CD4-positive, alpha-beta T cell treated with Interleukin-17A for 1 hour (primary cell): ENCODE measurements around the gene CDK8.
"Not testable (repeated sequence)": the region's sequence is repeated elsewhere in the genome, so short reads cannot be mapped to it uniquely, and the experiment has no call there.

ENCODE experiments used
- DNase-seq: peaks from one replicate; pipeline ENCODE4 v3.0.0-alpha.2; 2020

Gene CDK8

DNA sequence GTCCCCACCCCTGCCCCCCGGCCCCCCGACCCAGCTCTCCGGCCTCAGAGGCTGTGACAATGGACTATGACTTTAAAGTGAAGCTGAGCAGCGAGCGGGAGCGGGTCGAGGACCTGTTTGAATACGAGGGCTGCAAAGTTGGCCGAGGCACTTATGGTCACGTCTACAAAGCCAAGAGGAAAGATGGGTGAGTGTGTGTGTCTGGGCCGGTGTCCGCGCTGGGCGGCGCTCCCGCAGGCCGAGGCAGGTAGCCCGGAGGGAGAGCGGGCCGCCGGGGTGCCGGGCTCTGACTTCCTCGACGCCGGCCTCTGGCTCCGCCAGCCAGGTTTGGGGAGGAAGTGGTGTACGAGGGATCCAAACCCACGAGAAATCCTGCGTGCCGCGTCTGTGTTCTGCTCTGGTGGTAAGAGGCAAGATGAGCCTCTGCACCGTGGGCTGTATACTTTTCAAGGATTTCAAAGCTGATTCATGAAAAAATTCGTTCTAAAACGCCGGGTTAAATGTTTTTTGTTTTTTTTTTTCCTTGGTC is 718 bp downstream of the CDK8 start:
- DNase-seq, result peak; percentile 66

DNA sequence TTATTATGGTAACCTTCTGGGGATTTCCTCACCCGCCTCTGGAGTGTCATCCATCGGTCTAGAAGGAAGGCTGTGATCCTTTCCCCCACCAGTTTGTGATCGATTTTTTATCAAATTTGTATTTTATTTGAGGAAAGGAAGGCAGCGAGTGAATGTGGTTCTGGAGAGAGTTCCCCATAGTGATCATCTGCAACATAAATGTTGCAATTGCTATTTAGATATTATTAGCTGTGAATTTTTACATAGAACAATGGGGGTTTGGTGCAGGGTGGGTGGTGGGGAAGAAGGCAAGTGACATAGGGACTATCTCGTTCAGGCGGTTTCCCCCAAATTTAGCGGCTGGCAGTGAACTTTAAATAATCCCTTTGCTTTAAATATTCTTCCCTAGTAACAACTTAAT is 1.2 kb downstream of the CDK8 start:
- no peak for DNase-seq

DNA sequence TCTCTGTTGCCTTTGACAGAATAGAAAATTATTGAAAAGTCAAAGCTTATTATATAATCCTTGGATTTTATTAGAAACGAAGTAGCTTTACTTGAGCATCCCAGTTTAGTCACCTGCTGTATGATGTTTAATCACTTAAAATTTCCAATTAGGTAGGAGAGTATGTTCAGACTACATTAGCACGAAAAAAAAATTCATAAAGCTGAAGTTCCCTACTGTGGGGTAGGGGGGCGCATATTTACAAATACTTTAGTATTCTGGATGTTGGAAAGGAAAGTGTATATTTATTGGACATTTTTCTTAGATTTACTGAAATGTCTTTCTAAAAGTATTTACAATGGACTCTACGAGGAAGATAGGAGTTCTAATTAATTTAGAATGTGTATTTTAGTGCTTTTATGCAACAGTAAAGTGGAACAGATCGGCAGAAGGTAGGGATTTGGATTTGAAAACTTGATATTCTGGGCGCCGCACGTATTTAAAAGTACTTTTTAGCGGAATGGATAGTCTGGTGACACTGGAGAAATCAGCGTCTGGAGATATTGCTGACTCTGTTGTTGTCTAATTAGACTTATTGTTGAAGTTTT is 1.9 kb downstream of the CDK8 start:
- DNase-seq, result no peak

DNA sequence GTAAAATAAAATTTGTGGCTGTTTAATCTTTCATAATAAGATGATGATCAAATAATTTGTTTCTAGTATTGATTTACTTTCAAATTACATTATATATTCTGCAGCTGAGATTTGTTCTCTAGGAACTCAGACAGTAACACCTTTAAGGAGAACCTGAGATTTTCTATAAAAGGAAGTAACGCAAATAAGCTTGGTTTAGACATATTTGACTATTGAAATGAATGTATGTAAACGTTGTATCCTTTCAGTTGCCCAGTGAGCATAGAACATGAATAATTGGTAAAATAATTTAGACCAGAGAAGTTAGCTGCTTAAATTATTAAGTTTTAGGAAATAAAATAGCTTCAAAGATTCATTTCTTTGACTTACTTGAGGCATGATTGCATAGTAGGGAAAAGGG is 3.1 kb downstream of the CDK8 start:
- DNase-seq, result no peak

DNA sequence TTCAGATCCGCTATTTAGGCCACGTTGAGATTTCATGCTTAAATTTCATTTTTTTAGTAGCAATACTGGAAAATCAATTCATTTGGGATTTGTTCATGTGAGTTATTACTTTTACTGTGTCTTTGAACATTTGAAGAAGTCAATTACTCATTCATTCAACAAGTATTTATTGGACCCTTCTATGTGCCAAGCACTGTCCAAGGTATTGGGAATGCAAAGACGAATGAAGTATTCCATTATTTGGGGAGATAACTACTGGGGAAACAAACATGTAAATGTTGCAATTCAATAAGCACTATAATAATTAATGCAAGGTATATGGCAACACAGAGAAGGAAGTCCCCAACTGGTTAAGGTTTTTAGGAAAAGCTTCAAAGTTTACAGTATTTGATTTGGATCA is 5.7 kb downstream of the CDK8 start:
- no peak for DNase-seq

DNA sequence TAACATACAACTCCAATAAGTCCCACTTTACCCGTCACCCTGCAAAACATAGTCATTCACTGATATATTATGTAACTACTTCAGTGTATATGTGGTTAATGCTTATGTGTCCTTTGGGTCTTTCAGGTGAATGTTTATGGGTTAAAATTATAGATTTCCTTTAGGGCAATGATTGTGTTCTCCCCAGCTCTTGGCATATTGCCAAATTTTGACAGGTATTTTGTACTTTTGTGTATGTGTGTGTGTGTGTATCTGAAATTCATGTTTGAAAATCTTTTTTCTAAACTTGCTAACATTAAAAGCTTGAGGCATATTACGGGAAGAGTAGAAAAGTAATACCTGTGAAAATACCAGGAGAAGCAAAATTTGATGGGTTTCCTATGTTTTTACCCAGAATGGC is 8.2 kb downstream of the CDK8 start:
- no peak for DNase-seq

DNA sequence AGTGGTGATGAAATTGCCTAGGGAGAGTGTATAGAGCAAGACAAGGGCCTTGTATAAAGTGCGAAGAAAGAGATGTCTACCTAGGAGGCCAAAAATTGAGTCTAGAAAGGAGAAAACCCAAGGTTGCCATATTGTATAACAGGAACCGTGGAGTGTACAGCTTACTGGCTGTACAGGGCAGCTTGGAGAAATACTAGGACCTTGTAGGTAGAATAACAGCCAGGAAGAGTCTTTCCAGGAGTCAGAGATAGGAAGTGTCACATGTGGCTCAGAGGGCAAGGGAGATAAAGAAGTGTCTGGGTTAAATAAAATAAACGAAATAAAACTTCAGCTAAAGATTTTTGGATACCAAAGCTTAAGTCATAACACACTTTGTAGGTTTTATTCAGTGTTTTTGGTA is 12.4 kb downstream of the CDK8 start:
- DNase-seq, result no peak

DNA sequence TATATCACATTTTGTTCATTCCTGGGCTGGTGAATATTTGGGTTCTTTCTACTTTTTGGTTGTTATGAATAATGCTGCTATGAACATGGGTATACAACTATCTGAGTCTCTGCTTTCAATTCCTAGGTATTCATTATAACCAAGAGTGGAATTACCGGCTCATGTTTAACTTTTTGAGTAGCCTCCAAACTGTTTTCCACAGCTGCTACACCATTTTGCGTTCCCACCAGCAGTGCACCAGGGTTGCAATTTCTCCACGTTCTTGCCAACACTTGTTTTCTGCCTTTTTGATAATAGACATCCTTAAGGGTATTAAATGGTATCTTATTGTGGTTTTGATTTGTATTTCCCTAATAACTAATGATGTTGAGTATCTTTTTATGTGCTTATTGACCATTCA is 16.8 kb downstream of the CDK8 start:
- DNase-seq, result no peak

DNA sequence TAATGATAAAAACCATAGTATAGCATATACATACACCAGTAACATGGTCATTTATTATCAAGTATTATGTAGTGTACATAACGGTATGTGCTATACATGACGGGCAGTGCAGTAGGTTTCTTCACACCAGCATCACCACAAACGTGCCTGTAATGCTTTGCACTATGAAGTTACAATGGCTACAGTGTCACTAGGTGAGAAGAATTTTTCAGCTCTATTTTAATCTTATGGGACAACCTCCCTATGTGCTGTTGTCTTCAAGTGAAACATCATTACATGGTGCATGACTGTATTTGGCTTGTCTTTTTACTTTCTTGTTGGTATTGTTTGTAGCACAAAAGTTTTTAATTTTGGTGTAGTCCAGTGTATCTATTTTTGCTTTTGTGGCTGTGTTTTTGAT is 18.7 kb downstream of the CDK8 start:
- DNase-seq, result no peak

DNA sequence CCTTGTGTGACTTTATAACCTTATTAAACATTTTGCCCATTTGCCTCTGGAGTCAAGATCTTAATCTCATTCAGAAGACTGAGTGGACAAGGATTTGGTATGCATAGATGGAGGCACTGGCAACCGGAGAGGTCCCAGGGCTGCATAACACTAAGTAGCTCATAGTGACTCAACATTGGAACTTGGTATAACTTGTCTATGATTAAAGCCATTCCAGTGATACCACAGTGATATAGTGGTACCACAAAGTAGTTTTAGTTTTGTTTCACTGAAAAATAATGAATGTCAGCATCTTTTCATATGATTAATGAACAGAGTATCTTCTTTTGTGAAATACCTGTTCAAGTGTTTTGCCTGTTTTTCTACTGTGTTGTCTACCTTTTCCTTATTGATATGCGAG is 26.4 kb downstream of the CDK8 start:
- no peak for DNase-seq

DNA sequence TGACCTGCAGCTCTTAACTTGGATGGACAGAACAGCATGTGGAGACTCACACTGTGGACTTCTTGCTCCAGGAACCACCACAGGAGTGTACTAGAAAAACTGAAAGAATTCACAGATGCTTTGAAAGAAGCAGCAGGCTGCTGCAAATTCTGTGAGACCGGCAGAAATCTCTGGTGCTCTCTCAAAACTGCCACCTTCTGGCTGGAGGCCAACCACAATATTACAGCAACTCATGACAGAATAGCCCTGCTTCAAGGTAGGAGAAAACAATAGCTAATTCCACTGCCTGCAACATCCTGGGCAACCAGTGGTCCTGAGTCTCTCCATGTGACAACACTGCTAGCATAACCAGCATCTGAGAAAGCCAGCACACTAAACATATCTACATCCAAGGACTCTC is 26.9 kb downstream of the CDK8 start:
- no peak for DNase-seq

DNA sequence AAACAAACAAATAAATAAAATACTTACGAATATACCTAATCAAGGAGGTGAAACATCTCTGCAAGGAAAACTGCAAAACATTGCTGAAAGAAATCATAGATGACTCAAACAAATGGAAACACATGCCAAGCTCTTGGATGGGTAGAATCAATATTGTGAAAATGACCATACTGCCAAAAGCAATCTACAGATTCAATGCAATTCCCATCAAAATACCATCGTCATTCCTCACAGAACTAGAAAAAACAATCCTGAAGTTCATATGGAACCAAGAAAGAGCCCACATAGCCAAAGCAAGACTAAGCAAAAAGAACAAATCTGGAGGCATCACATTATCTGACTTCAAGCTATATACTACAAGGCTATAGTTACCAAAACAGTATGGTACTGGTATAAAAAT is 32.0 kb downstream of the CDK8 start:
- DNase-seq, result not testable (repeated sequence)

DNA sequence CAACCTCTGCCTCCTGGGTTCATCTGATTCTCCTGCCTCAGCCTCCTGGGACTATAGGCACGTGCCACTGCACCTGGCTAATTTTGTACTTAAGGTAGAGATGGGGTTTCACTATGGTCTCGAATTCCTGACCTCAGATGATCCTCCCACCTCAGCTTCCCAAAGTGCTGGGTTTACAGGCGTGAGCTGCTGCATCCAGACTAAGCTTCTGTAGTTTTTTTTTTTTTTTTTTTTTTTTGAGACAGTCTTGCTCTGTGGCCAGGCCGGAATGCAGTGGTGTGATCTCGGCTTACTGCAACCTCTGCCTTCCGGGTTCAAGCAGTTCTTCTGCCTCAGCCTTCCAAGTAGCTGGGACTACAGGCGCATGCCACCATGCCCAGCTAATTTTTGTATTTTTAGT is 34.9 kb downstream of the CDK8 start:
- DNase-seq, result not testable (repeated sequence)

DNA sequence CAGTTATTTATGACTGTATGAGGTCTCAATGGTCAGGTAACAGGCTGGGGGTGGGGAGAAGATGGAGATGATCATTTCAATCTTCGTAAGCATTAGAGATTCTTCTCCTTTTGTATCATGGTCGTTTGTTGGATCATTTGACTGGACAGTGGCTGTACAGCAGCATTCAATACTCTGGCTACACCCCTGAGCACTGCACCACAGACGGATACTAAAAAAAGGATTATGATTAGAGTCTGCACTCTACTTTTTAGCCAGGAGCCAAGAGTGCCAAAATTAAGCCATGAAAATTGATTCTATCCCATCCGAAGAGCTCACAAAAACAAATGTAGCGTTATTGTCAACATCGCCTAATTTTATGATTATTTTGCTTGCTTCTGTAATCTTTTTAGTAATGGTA is 41.9 kb downstream of the CDK8 start:
- DNase-seq, result no peak

DNA sequence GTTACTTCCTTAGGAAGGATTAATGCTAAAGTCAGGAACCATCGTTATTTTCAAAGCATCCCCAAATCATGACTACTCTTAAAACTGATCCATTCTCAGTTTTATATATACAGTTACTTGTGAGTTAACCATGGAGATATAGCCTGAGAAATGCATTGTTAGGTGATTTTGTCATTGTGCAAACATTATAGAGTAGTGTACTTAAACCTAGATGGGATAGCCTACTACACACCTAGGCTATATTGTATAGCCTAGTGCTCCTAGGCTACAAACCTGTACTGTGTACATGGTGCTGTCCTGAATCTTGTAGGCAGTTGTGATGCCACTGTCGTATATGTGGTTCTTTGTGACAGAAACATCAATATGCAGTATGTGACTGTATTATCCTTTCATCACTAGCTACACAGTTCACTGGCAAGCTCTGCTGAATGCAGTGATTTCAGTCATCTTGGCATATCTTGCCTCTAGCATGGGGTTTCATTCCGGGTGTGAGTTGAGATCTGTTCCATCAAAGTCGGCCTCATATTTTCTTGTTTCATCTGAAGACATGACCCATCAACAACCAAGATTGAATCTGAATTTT is 45.3 kb downstream of the CDK8 start:
- no peak for DNase-seq

DNA sequence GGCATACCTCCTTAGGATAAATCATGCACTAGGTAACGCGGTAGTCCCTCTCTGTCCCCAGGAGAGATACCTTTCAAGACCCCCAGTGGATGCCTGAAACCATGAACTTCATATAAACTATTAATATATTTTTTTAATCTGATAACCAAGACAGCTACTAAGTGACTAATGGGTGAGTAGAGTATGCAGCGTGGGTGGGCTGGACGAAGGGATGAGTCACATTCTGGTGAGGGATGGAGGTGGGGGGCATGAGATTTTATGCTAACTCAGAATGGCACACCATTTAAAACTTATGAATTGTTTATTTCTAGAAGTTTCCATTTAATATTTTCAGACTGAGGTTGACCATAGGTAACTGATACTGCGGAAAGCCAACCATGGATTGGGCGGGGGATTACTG is 46.2 kb downstream of the CDK8 start:
- DNase-seq, result no peak

DNA sequence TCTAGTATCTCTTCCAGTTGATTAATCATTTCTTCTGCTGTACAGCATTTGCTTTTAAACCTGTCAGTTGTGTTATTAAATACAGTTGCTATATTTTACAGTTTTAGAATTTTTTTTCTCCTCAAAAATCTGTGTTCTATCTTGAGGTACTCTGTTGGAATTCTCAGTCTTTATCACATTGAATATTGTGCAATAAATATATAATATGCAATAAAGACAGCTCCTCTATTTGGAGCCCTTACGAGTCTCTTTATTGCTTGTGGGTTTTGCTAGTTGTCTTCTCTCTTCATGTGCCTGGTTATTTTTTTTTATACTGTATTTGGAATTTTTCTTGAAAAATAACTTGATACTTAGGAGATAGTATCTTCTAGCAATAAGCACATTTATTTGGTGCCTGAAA is 51.7 kb downstream of the CDK8 start:
- no peak for DNase-seq

DNA sequence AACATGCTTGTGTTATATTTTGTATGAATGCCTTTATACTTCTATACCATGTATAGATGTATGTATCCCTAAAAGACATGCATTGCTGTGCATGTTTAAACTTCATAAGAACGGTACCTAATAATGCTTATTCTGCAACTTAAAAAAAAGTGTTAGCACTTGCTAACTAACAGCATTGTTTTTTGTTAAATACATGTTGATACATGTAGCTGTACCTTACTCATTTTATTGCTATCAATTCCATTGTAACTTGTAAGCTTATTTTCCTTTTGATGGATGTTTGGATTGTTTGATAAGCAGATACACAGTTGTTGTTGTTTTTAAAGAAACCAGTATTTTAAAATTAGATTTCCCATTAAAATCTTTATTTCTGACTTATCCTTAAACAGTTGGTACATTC is 53.8 kb downstream of the CDK8 start:
- no peak for DNase-seq

DNA sequence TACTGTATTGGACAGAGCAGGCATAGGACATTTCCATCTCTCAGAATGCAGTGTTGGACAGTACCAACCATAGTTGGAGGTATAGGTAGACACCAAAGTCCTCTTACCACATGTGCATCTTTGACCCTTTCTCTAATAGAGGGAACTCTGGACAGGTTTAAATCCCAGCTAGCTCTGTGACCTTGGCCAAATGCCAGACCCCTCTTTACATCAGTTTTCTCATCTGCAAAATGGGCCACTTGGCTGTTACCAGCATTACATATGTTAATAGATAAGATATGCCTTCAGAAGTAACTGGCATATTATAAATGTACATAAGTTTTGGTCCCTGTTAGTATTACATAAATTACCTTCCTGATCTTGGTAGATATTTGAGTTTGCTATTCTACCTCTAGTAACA is 54.3 kb downstream of the CDK8 start:
- no peak for DNase-seq

DNA sequence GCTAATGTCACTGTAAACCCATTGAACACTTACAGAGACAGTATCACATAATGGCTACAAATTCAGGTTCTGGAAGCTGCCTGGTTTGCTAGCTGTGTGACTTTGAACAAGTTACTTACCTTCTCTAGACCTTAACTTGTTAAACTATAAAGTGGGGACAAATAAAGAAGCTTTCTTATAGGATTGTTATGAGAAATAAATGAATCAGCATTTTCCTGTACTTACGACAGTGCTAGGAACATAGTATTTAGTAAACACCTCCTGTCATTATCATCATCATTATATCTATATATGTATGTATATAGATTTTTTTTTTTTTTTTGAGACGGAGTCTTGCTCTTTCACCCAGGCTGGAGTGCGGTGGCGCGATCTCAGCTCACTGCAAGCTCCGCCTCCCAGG is 54.9 kb downstream of the CDK8 start:
- no peak for DNase-seq

DNA sequence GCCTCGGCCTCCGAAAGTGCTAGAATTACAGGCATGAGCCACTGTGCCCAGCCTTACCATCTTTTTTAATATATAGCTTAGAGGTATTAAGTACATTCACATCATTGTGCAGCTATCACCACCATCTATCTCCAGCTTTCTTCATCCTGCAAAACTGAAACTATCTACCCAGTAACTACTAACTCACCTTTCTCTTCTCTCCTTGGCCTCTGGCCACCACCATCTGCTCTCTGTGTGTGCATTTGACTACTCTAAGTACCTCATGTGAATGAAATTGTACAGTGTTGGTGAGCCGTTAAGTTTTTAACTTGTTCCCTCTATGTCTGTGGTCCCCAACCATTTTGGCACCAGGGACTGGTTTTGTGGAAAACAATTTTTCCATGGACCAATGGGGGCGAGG is 56.1 kb downstream of the CDK8 start:
- no peak for DNase-seq

DNA sequence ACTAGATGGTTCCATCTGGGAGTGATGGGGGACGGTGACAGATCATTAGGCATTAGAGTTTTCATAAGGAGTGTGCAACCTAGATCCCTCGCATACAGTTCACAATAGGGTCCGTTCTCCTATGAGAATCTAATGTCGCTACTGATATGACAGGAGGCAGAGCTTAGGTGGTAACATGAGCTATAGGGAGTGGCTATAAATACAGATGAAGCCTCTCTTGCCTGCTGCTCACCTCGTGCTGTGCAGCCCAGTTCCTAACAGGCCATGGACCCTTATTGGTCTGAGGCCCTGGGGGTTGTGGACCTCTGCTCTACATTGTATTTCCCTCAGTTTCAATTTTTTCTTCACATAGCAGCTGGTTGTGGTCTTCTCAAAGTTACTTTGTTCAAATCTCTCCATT is 56.5 kb downstream of the CDK8 start:
- DNase-seq, result no peak

DNA sequence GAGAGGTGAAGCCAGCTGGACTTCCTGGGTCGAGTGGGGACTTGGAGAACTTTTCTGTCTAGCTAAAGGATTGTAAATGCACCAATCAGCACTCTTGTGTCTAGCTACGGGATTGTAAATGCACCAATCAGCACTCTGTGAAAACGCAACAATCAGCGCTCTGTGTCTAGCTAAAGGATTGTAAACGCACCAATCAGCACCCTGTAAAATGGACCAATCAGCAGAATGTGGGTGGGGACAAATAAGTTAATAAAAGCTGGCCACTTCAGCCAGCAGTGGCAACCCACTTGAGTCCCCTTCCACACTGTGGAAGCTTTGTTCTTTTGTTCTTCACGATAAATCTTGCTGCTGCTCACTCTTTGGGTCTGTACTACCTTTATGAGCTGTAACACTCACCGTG is 58.1 kb downstream of the CDK8 start:
- not testable (repeated sequence) for DNase-seq

DNA sequence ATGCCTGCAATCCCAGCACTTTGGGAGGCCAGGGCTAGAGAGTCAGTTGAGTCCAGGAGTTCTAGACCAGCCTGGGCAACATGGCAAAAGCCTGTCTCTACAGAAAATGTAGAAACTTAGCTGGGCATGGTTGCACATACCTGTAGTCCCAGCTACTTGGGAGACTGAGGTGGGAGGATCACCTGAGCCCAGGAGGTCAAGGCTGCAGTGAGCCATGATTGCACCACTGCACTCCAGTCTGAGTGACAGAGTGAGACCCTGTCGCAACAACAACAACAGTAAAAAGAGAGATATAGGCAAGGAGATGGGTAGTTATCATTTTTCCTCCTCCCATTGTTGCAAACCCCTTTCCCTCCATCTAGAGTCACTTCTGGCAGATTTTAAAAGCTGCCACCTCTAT is 62.2 kb downstream of the CDK8 start:
- DNase-seq, result not testable (repeated sequence)

DNA sequence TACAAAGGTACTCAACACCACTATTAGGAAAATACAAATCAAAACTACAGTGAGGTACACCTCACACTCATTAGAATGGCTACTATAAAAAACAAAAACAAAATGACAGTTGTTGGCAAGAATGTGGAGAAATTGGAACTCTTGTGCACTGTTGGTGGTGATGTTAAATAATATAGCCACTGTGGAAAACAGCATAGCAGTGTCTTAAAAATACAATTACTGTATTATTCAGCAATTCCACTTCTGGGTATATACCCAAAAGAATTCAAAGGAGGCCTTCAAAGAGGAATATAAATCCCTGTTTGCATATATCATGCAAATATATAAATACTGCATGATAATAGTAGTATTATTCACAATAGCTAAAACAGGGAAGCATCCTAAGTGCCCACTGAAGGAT is 66.8 kb downstream of the CDK8 start:
- DNase-seq, result no peak
